HepG2 (cell line): ENCODE measurements around the gene ANAPC2. TPM values are rescaled to one million over a fixed set of nuclear protein-coding genes. Genes with fewer than 3 reads are reported as not detected.

Experiments used
- AGO2 ChIP-seq: fragments of 200-400 bp; formaldehyde crosslinking; optimal IDR thresholded peaks from 2 replicates; pipeline ENCODE3; 2017; ENCODE audit warnings: mild to moderate bottlenecking, low read depth, low read length, moderate library complexity
- ATAD3A ChIP-seq: sonication (generic); formaldehyde crosslinking; IDR thresholded peaks from 2 replicates; pipeline ENCODE4 v1.4.0; 2020; ENCODE audit warnings: missing genetic modification reagents
- ATF7-NPFF ChIP-seq: sonication (generic); formaldehyde crosslinking; IDR thresholded peaks from 2 replicates; pipeline ENCODE4 v1.8.1; 2023; ENCODE audit warnings: mild to moderate bottlenecking, low read depth, missing genetic modification reagents, moderate library complexity
- KAT2B ChIP-seq: fragments of 150-350 bp; IDR thresholded peaks from 2 replicates; pipeline ENCODE4 v1.6.1; 2014; ENCODE audit warnings: low read depth, low read length, borderline replicate concordance
- KDM3A ChIP-seq: IDR thresholded peaks from 2 replicates; pipeline ENCODE4 v1.6.1; 2018; ENCODE audit warnings: low read depth, missing compliant biosample characterization
- PAWR ChIP-seq: sonication (generic); formaldehyde crosslinking; IDR thresholded peaks from 2 replicates; pipeline ENCODE4 v1.4.0; 2020; ENCODE audit warnings: missing genetic modification reagents, mild to moderate bottlenecking, borderline replicate concordance
- TCF12 ChIP-seq, 2 experiments: fragments of 450-650 bp in 1 of 2; sonication (generic) in 1 of 2; formaldehyde crosslinking in 1 of 2; IDR thresholded peaks; 2 replicates each; pipeline versions ENCODE4 v1.6.1 to v1.8.0; 2017 to 2022; ENCODE audit warnings: antibody characterized with exemption in 1 of 2, mild to moderate bottlenecking in 1 of 2, missing genetic modification reagents in 1 of 2, moderate library complexity in 1 of 2
- TEF ChIP-seq: sonication (generic); formaldehyde crosslinking; IDR thresholded peaks from 2 replicates; pipeline ENCODE4 v1.5.0; 2020; ENCODE audit warnings: missing genetic modification reagents
- UBTF ChIP-seq: sonication (generic); formaldehyde crosslinking; IDR thresholded peaks from 2 replicates; pipeline ENCODE4 v1.4.0; 2020; ENCODE audit warnings: mild to moderate bottlenecking, missing genetic modification reagents
- XRCC5 ChIP-seq: fragments of 200-400 bp; formaldehyde crosslinking; optimal IDR thresholded peaks from 2 replicates; pipeline ENCODE3; 2017; ENCODE audit warnings: mild to moderate bottlenecking, low read length
- ZBED4 ChIP-seq: sonication (generic); formaldehyde crosslinking; IDR thresholded peaks from 2 replicates; pipeline ENCODE4 v1.4.0; 2020; ENCODE audit warnings: missing genetic modification reagents, borderline replicate concordance
- ZMYM2 ChIP-seq: sonication (generic); formaldehyde crosslinking; IDR thresholded peaks from 2 replicates; pipeline ENCODE4 v1.8.0; 2022; ENCODE audit warnings: mild to moderate bottlenecking, missing genetic modification reagents
- ZNF337 ChIP-seq: sonication (generic); formaldehyde crosslinking; IDR thresholded peaks from 2 replicates; pipeline ENCODE4 v1.5.1; 2020; ENCODE audit warnings: missing genetic modification reagents, low read depth, mild to moderate bottlenecking, borderline replicate concordance
- ZNF687 ChIP-seq: sonication (generic); formaldehyde crosslinking; IDR thresholded peaks from 2 replicates; pipeline ENCODE4 v1.5.1; 2020; ENCODE audit warnings: mild to moderate bottlenecking, missing genetic modification reagents, moderate library complexity
- polyA plus RNA-seq, 8 experiments: library from polyadenylated mRNA; depleted of rRNA in 3 of 8; stranded (reverse) in 7 of 8; unstranded in 1 of 8; fragments of >200 nt; fragmentation: Illumina TruSeq in 4 of 8; extraction: Trizol in 4 of 8; gene quantifications; 2 replicates each; pipeline versions ENCODE4 v1.2.1 to v1.2.3, GENCODE V29; 2011 to 2016; ENCODE audit warnings: low read depth in 4 of 8, missing spikeins in 1 of 8, mixed read lengths in 1 of 8; ENCODE audit not compliant: insufficient read depth in 1 of 8
- total RNA-seq, 5 experiments: library from RNA; depleted of rRNA; stranded (reverse); fragments of >200 nt; fragmentation: Illumina TruSeq; extraction: Trizol; gene quantifications; 2 replicates each; pipeline ENCODE4 v1.2.3, GENCODE V29; 2016; ENCODE audit warnings: low read depth in 1 of 5

Gene ANAPC2
- total and polyA plus RNA-seq, 2 of the 13 experiments (the other 11 are each of a cell fraction or from before 2014, with no cell fraction given), result 12.3 to 15.4 TPM

- 0 out of 2 replicates have a peak, but pooled peaks have one; percentile 35 for TF ChIP-seq UBTF (CRISPR knock-in tag)
- no peak for TF ChIP-seq KDM3A (CRISPR knock-in tag)
- no peak for TF ChIP-seq ZBED4
- peak; percentile 33; the same call in 1 of the 2 replicates for TF ChIP-seq ZNF687 (CRISPR knock-in tag)
- TF ChIP-seq XRCC5, result no peak
- TF ChIP-seq ATF7-NPFF, result 0 out of 2 replicates have a peak, but pooled peaks have one; percentile 28
- TF ChIP-seq TCF12 (IDR thresholded peaks at IDR 0.05), result no peak
- 0 out of 2 replicates have a peak, but pooled peaks have one; percentile 48 for TF ChIP-seq TCF12 (CRISPR knock-in tag; IDR thresholded peaks at IDR 0.05)
- no peak for TF ChIP-seq KAT2B
- TF ChIP-seq AGO2, result peak; percentile 23
- TF ChIP-seq ZMYM2 (CRISPR knock-in tag), result no peak
- no peak for TF ChIP-seq ATAD3A (CRISPR knock-in tag)
- TF ChIP-seq ZNF337 (CRISPR knock-in tag), result no peak
- no peak for TF ChIP-seq PAWR (CRISPR knock-in tag)
- TF ChIP-seq TEF (CRISPR knock-in tag), result no peak
Observed at GRCh38 chr9:137130176-137130755, 58.1 kb downstream of the ANAPC2 start (continued).
